HG02970 (cell line): ENCODE data around the gene ARFRP1.
A peak's percentile ranks its signal among the peaks of the same experiment; 100 is the strongest.
"Not testable (repeated sequence)": the region's sequence is repeated elsewhere in the genome, so short reads cannot be mapped to it uniquely, and the experiment has no call there.

ENCODE experiments used
- ATAC-seq: cut with Tn5 transposase; IDR thresholded peaks from one replicate; pipeline ENCODE4 v1.9.1; 2021; ENCODE audit warnings: mild to moderate bottlenecking, moderate library complexity, moderate number of reproducible peaks; ENCODE audit not compliant: unreplicated experiment, low FRiP score

ARFRP1 gene

DNA sequence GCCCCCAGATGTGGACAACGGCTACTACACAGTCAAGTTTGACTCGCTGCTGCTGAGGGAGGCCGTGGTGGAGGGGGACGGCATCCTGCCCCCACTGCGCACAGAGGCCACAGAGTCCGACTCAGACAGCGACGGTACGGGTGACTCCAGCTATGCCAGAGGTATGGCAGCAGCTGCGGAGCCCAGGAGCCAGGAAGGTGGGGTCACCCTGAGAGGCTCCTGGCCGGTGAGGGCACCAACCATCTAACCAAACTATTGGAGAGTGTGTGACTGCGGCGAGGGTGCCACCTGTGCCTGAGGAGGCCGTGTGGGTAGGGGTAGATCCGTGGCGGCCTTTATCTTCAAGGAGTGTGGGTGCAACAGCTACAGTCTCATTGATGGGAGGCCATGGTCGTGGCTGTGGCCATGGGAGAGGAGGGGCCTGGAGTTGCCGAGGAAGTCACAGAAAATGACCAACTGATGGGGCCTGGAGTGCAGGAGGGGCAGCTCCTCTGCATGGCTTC, 25.9 kb upstream of the ARFRP1 start:
- ATAC-seq: no peak

GRCh38 chr20:63733117-63733516, 25.3 kb upstream of the ARFRP1 start:
- no peak for ATAC-seq

- ATAC-seq: no peak
These were observed 24.6 kb upstream of the ARFRP1 start for GRCh38 chr20:63732118-63733095.

DNA sequence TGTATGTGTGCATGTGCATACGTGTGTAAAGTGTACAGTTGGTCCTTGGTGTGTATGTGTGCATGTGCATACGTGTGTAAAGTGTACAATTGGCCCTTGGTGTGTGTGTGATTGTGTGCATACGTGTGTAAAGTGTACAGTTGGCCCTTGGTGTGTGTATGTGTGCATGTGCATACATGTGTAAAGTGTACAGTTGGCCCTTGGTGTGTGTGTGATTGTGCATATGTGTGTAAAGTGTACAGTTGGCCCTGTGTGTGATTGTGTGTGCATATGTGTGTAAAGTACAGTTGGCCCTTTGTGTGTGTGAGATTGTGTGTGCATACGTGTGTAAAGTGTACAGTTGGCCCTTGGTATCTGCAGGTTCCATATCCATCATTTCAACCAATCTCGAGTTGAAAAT, 23.6 kb upstream of the ARFRP1 start:
- no peak for ATAC-seq

DNA sequence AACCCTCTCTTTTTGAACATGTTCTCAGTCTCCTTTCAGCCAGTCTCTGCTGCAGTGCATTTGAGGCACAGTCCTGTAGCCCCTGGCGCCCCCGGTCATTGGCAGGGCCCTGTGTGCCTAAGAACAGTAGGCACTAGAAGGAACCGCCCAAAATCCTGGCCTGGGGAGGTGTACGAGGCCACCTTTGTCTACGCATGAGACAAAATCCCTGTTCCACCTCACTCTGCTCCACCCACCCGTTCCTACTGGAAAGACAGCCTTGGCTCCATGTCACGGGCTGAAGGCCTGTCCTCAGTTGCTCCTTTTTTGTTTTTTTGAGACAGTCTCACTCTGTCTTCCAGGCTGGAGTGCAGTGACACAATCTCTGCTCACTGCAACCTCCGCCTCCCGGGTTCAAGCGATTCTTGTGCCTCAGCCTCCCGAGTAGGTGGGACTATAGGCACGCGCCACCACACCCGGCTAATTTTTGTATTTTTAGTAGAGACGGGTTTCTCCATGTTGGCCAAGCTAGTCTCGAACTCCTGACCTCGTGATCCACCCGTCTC, 22.5 kb upstream of the ARFRP1 start:
- not testable (repeated sequence) for ATAC-seq

GRCh38 chr20:63722967-63723622, 15.3 kb upstream of the ARFRP1 start:
- ATAC-seq: not testable (repeated sequence)

- ATAC-seq: no peak
These were observed 11.2 kb upstream of the ARFRP1 start for GRCh38 chr20:63718996-63719395.

GRCh38 chr20:63714858-63715257, 7.1 kb upstream of the ARFRP1 start:
- ATAC-seq: no peak

GRCh38 chr20:63712191-63712590, 4.4 kb upstream of the ARFRP1 start:
- no peak for ATAC-seq

DNA sequence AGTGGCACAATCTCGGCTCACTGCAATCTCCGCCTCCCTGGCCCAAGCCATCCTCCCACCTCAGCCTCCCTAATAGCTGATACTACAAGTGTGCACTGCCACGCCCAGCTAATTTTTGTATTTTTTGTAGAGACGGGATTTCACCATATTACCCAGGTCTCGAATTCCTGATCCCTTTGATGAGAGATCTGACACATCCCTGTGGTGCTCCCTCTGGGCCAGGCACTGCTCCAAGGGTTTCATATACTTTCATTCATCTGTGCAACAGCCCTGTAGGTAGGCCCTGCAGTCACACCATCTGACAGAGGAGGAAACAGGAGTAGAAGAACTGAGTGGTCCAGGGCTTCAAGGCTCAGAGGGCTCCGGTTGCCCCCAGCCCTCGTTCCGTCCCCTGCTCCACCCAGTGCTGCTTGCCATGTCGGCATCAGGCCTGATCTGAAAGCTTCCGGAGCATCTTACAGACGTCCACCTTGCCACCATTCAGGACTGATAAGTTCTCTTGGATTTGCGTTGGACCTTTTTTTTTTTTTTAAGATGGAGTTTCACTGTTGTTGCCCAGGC, 3.4 kb upstream of the ARFRP1 start:
- ATAC-seq: no peak

GRCh38 chr20:63709149-63709527, 1.4 kb upstream of the ARFRP1 start:
- ATAC-seq: no peak

DNA sequence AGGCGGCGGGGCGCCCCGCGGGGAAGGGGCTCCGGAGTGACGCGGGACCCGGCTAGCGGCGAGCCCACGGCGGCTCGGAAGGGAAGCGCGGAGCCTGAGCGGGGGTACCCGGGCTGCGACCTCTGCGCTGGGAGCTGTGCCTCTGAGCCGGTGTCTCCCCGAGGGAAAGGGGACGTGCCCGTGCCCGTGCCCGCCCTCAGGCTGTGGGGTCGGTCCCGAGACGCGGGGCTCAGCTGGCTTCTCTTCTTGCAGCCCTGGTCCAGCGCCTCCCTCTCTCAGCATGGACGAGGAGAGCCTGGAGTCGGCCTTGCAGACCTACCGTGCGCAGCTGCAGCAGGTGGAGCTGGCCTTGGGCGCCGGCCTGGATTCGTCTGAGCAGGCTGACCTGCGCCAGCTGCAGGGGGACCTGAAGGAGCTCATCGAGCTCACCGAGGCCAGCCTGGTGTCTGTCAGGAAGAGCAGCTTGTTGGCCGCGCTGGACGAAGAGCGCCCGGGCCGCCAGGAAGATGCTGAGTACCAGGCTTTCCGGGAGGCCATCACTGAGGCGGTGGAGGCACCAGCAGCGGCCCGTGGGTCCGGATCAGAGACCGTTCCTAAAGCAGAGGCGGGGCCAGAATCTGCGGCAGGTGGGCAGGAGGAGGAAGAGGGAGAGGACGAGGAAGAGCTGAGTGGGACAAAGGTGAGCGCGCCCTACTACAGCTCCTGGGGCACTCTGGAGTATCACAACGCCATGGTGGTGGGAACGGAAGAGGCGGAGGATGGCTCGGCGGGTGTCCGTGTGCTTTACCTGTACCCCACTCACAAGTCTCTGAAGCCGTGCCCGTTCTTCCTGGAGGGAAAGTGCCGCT, 749 bp upstream of the ARFRP1 start:
- peak; percentile 8 for ATAC-seq

- peak; percentile 25 for ATAC-seq
These were observed 771 bp downstream of the ARFRP1 start for GRCh38 chr20:63706852-63707557.

DNA sequence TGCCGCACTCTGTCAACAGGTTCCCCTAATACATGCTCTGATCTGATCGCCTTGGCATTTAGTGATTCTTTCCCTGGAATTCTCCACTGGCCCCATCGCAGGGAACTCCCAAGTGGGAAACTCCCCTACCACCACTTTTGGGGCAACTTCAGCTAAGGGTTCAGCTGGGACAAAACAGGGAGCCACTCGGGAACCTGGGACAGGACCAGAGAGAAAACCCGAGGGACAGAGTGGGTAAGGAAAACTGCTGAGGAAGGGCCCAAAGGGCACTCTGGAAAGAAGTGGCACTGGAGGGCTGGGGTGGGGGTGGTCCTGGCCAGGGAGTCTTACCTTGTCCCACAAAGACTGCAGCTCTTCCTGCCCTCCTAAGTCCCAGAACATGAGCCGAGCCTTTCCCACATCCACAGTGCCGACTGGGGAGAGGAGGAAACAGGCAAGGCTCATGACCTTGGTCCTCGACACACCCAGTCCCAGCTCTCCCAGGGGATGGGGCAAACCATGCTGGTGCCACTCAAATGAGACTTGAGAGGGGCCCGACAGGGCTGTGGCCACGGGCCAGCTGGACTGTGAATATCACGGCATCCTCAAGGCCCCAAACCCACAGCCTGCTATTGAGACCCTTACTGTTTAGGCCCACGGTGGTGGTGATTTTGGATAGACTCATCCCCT, 1.6 kb downstream of the ARFRP1 start:
- no peak for ATAC-seq

- ATAC-seq: no peak
These were observed 2.3 kb downstream of the ARFRP1 start for GRCh38 chr20:63705232-63706026.

- no peak for ATAC-seq
These were observed 3.0 kb downstream of the ARFRP1 start for GRCh38 chr20:63704749-63705117.

- no peak for ATAC-seq
These were observed 3.6 kb downstream of the ARFRP1 start for GRCh38 chr20:63703976-63704748.
